Common myeloid progenitor, CD34-positive (primary cell): Measurements from ENCODE around the gene CCDC184.
"Not testable (repeated sequence)": the region's sequence is repeated elsewhere in the genome, so short reads cannot be mapped to it uniquely, and the experiment has no call there.

Experiments
- CTCF ChIA-PET: fragments of 350-600 bp; sonication (Branson Sonifier 250); formaldehyde crosslinking; loops from one replicate; lab custom pipeline; 2021; ENCODE audit warnings: antibody characterized with exemption; lab: Charles Lee
- POLR2A ChIA-PET: fragments of 350-600 bp; sonication (Branson Sonifier 250); formaldehyde crosslinking; loops from one replicate; lab custom pipeline; 2021; ENCODE audit warnings: antibody characterized with exemption; lab: Charles Lee
- DNase-seq, 3 donors: peaks; one replicate each; pipeline versions ENCODE4 v3.0.0 to v3.0.0-alpha.2; 2013
- H3K27ac ChIP-seq, 2 experiments: 1 replicate in 1 of 2; 2 replicates in 1 of 2; pipeline ENCODE4 v1.7.0; 2013; ENCODE audit warnings: inconsistent platforms in 2 of 2, low read length in 2 of 2, mild to moderate bottlenecking in 2 of 2, low read depth in 1 of 2, moderate library complexity in 1 of 2; ENCODE audit not compliant: severe bottlenecking in 2 of 2, insufficient read depth in 1 of 2, poor library complexity in 1 of 2
- H3K27me3 ChIP-seq, 5 experiments: replicated peaks in 2 of 5; 1 replicate in 3 of 5; 2 replicates in 2 of 5; pipeline versions ENCODE4 v1.6.1 to v1.7.0; 2013; ENCODE audit warnings: low read length in 4 of 5, mild to moderate bottlenecking in 2 of 5, moderate library complexity in 2 of 5, inconsistent platforms in 1 of 5; ENCODE audit not compliant: insufficient read depth in 5 of 5, control insufficient read depth in 4 of 5
- H3K36me3 ChIP-seq, 4 experiments: 1 replicate in 2 of 4; 2 replicates in 2 of 4; pipeline versions ENCODE4 v1.6.1 to v1.7.0; 2013; ENCODE audit warnings: low read length in 3 of 4, control low read depth in 1 of 4, mild to moderate bottlenecking in 1 of 4; ENCODE audit not compliant: control insufficient read depth in 4 of 4, insufficient read depth in 4 of 4
- H3K4me1 ChIP-seq, 4 experiments: 1 replicate in 3 of 4; 2 replicates in 1 of 4; pipeline versions ENCODE4 v1.6.1 to v1.7.1; 2013; ENCODE audit warnings: low read length in 3 of 4, mild to moderate bottlenecking in 3 of 4, control low read depth in 1 of 4, inconsistent platforms in 1 of 4, moderate library complexity in 1 of 4; ENCODE audit not compliant: control insufficient read depth in 4 of 4, insufficient read depth in 4 of 4; ENCODE audit errors: control extremely low read depth in 1 of 4
- H3K4me3 ChIP-seq, 7 experiments: 1 replicate in 4 of 7; 2 replicates in 3 of 7; pipeline versions ENCODE4 v1.5.1 to v1.7.0; 2013; ENCODE audit warnings: mild to moderate bottlenecking in 7 of 7, low read length in 6 of 7, moderate library complexity in 6 of 7, inconsistent platforms in 2 of 7, low read depth in 2 of 7, control low read depth in 1 of 7; ENCODE audit not compliant: insufficient read depth in 4 of 7, control insufficient read depth in 1 of 7; ENCODE audit errors: extremely low read depth in 1 of 7
- H3K9me3 ChIP-seq, 5 experiments: 1 replicate in 4 of 5; 2 replicates in 1 of 5; pipeline versions ENCODE4 v1.6.1 to v1.7.1; 2013; ENCODE audit warnings: low read length in 4 of 5, mild to moderate bottlenecking in 2 of 5, inconsistent platforms in 1 of 5, low read depth in 1 of 5, moderate library complexity in 1 of 5; ENCODE audit not compliant: control insufficient read depth in 4 of 5, insufficient read depth in 2 of 5; ENCODE audit errors: control extremely low read depth in 1 of 5
- WGBS: methylation state at CpG from one replicate; pipeline ENCODE4 v1.1.5; 2013; ENCODE audit not compliant: insufficient coverage; 5-methylcytosine and 5-hydroxymethylcytosine counted together

Gene CCDC184

GRCh38 chr12:48219631-48220030, 36.2 kb downstream of the CCDC184 start:
- no peak overlapping the region for H3K27ac ChIP-seq

GRCh38 chr12:48220701-48221100, 37.3 kb downstream of the CCDC184 start:
- Histone ChIP-seq H3K36me3 (no peaks in the 10 kb centered on the region), H3K27ac (no peak overlapping the region), H3K9me3 (no peaks in the 10 kb centered on the region), H3K4me3 (no peak overlapping the region), H3K4me1 (no peaks in the 10 kb centered on the region), H3K27me3 (no peaks in the 10 kb centered on the region)
- no CpG with 5 or more reads among the region's 1 CpG for WGBS
- DNase-seq = no peak
- ChIA-PET POLR2A (no interaction called here), CTCF (no interaction called here)

More at GRCh38 chr12:48219631-48220030, 36.2 kb downstream of the CCDC184 start:
- H3K27me3 ChIP-seq = no peaks in the 10 kb centered on the region
- H3K9me3 ChIP-seq = no peaks in the 10 kb centered on the region
- no peaks in the 10 kb centered on the region for H3K36me3 ChIP-seq
- CTCF ChIA-PET = no interaction called here
- no peak for DNase-seq
- POLR2A ChIA-PET = no interaction called here
- H3K4me1 ChIP-seq = no peaks in the 10 kb centered on the region
- H3K4me3 ChIP-seq = no peak overlapping the region
- WGBS = no CpG with 5 or more reads among the region's 1 CpG

- no peaks in the 10 kb centered on the region for H3K27me3 ChIP-seq
- H3K4me3 ChIP-seq = no peak overlapping the region
- H3K4me1 ChIP-seq = no peaks in the 10 kb centered on the region
- no peaks in the 10 kb centered on the region for H3K36me3 ChIP-seq
- 73% methylated on average over 2 of the region's 2 CpGs for WGBS
- POLR2A ChIA-PET = interaction anchor here (0.6 kb wide), 1 partner anchor 9 kb away, joined by 3 read pairs; no protein-coding TSS in a partner anchor
- no peaks in the 10 kb centered on the region for H3K9me3 ChIP-seq
- peak in 1 of 3 donors; percentile 11 for DNase-seq
- H3K27ac ChIP-seq = no peak overlapping the region
- CTCF ChIA-PET = interaction anchor here (1.5 kb wide), 1 partner anchor 39 kb away, joined by 3 read pairs; no protein-coding TSS in a partner anchor
Measured at GRCh38 chr12:48221645-48222044, 38.2 kb downstream of the CCDC184 start.

GRCh38 chr12:48224533-48224932, 41.1 kb downstream of the CCDC184 start:
- CTCF ChIA-PET = not testable (repeated sequence)

GRCh38 chr12:48231169-48231958, 47.9 kb downstream of the CCDC184 start:
- H3K36me3 ChIP-seq, H3K27me3 ChIP-seq, H3K4me3 ChIP-seq, POLR2A ChIA-PET, DNase-seq, H3K4me1 ChIP-seq, H3K9me3 ChIP-seq, H3K27ac ChIP-seq: not testable (repeated sequence)
- 100% methylated on average over 2 of the region's 2 CpGs for WGBS
- CTCF ChIA-PET = interaction anchor here (0.8 kb wide), 1 partner anchor 18 kb away, joined by 3 read pairs; no protein-coding TSS in a partner anchor

More at GRCh38 chr12:48224533-48224932, 41.1 kb downstream of the CCDC184 start:
- H3K27me3 ChIP-seq, H3K9me3 ChIP-seq, H3K27ac ChIP-seq, H3K36me3 ChIP-seq, POLR2A ChIA-PET, H3K4me3 ChIP-seq, H3K4me1 ChIP-seq, DNase-seq: not testable (repeated sequence)
- WGBS = no CpG with 5 or more reads among the region's 3 CpGs
